Caco-2 (cell line): Measurements from ENCODE around the gene TIRAP. TPM values are rescaled to one million over a fixed set of nuclear protein-coding genes. Genes with fewer than 3 reads are reported as not detected.

Experiments used
- BruUV-seq: library from RNA; stranded (reverse); fragments of 400-500 nt; replicated peaks from 2 replicates; lab custom pipeline; 2021; lab: Mats Ljungman, UMichigan
- CTCF ChIA-PET: fragments of 300-600 bp; sonication (Branson Sonifier 250); formaldehyde crosslinking; loops from one replicate; lab custom pipeline; 2022; ENCODE audit warnings: antibody characterized with exemption; lab: Charles Lee
- POLR2A ChIA-PET: fragments of 300-600 bp; sonication (Branson Sonifier 250); formaldehyde crosslinking; loops from one replicate; lab custom pipeline; 2022; ENCODE audit warnings: antibody characterized with exemption; lab: Charles Lee
- DNase-seq, 2 experiments: peaks; one replicate each; pipeline versions ENCODE4 v3.0.0 to v3.0.0-alpha.2; 2020 to 2022
- H3K27me3 ChIP-seq: replicated peaks from 2 replicates; pipeline ENCODE4 v1.6.0; 2011; ENCODE audit warnings: low read length; ENCODE audit not compliant: control insufficient read depth, insufficient read depth
- H3K36me3 ChIP-seq: 2 replicates; pipeline ENCODE4 v1.5.1; 2011; ENCODE audit warnings: low read length; ENCODE audit not compliant: control insufficient read depth, insufficient read depth
- H3K4me1 ChIP-seq: fragments of 250-450 bp; sonication (Bioruptor Pico); 2 replicates; pipeline ENCODE4 v1.5.1; 2020; ENCODE audit warnings: mild to moderate bottlenecking
- H3K4me3 ChIP-seq: 2 replicates; pipeline ENCODE4 v1.5.1; 2011; ENCODE audit warnings: low read depth, mild to moderate bottlenecking, control low read depth, low read length
- H3K9me3 ChIP-seq: fragments of 250-450 bp; sonication (Bioruptor Pico); 2 replicates; pipeline ENCODE4 v1.5.1; 2020; ENCODE audit warnings: mild to moderate bottlenecking, moderate library complexity
- H3K27ac Mint-ChIP-seq: one replicate; pipeline ENCODE4 v1.8.0; 2022; ENCODE audit warnings: mixed read lengths; ENCODE audit not compliant: unreplicated experiment
- H3K27me3 Mint-ChIP-seq: one replicate; pipeline ENCODE4 v1.8.0; 2022; ENCODE audit warnings: mixed read lengths; ENCODE audit not compliant: insufficient read depth, unreplicated experiment
- H3K36me3 Mint-ChIP-seq: one replicate; pipeline ENCODE4 v1.8.0; 2022; ENCODE audit warnings: mild to moderate bottlenecking, mixed read lengths; ENCODE audit not compliant: insufficient read depth, unreplicated experiment
- H3K4me1 Mint-ChIP-seq: one replicate; pipeline ENCODE4 v1.8.0; 2022; ENCODE audit warnings: low read depth, mixed read lengths; ENCODE audit not compliant: unreplicated experiment
- H3K4me3 Mint-ChIP-seq: one replicate; pipeline ENCODE4 v1.8.0; 2022; ENCODE audit warnings: mild to moderate bottlenecking, moderate library complexity, mixed read lengths; ENCODE audit not compliant: unreplicated experiment
- H3K9me3 Mint-ChIP-seq: one replicate; pipeline ENCODE4 v1.8.0; 2022; ENCODE audit warnings: mixed read lengths; ENCODE audit not compliant: unreplicated experiment
- CTCF ChIP-seq, 2 experiments: fragments of 200-600 bp in 1 of 2; IDR thresholded peaks; 1 replicate in 1 of 2; 2 replicates in 1 of 2; pipeline versions ENCODE4 v1.5.1 to v1.8.0; 2011 to 2022; ENCODE audit warnings: antibody characterized with exemption in 1 of 2, control low read depth in 1 of 2, inconsistent platforms in 1 of 2, low read depth in 1 of 2, low read length in 1 of 2, mild to moderate bottlenecking in 1 of 2, moderate library complexity in 1 of 2; ENCODE audit not compliant: insufficient read depth in 1 of 2, severe bottlenecking in 1 of 2, unreplicated experiment in 1 of 2
- intact Hi-C: fragments of 100-400 bp; cut with micrococcal nuclease; formaldehyde crosslinking; loops from one replicate; pipeline ENCODE4 v1.10.0; 2022; ENCODE audit not compliant: unreplicated experiment
- total RNA-seq: library from RNA; stranded (reverse); gene quantifications from 2 replicates; pipeline ENCODE4 v1.2.3, GENCODE V29; 2022

The TIRAP gene
- total RNA-seq, 1 experiment from 2014 or later, result 25.1 TPM

GRCh38 chr11:126313826-126314225 is 30.9 kb downstream of the TIRAP start:
- no peak for DNase-seq
- no TSS peak for BruUV-seq
- H3K9me3 ChIP-seq, result no peaks in the 10 kb centered on the region
- H3K4me3 ChIP-seq, result no peak overlapping the region
- Mint-ChIP-seq H3K4me3 (no peak overlapping the region), H3K27me3 (no peaks in the 10 kb centered on the region), H3K4me1 (peaks cover 6% of the 10 kb centered on the region), H3K36me3 (peaks cover 11% of the 10 kb centered on the region), H3K9me3 (no peaks in the 10 kb centered on the region), H3K27ac (no peak overlapping the region)
- no peaks in the 10 kb centered on the region for H3K36me3 ChIP-seq
- ChIA-PET CTCF (no interaction called here), POLR2A (no interaction called here)
- no peak for TF ChIP-seq CTCF (IDR thresholded peaks at IDR 0.05; ENCODE audit: insufficient read depth in 1 of 2, low read depth in 1 of 2, low read length in 1 of 2, severe bottlenecking in 1 of 2, unreplicated experiment in 1 of 2)
- H3K4me1 ChIP-seq, result 0 out of 2 replicates have a peak, but pooled peaks cover 6% of the 10 kb centered on the region
- intact Hi-C loops, result loop anchor here (5.0 to 10.0 kb wide), 2 partner anchors 98 to 291 kb away; no protein-coding TSS in a partner anchor
- no peaks in the 10 kb centered on the region for H3K27me3 ChIP-seq

GRCh38 chr11:126317432-126317755 is 34.5 kb downstream of the TIRAP start:
- H3K27me3 Mint-ChIP-seq, result no peaks in the 10 kb centered on the region
- ChIA-PET POLR2A (no interaction called here), CTCF (no interaction called here)
- no peaks in the 10 kb centered on the region for H3K36me3 ChIP-seq
- no peak overlapping the region for H3K4me3 ChIP-seq
- H3K9me3 ChIP-seq, result no peaks in the 10 kb centered on the region
- no peaks in the 10 kb centered on the region for H3K27me3 ChIP-seq
- BruUV-seq, result no TSS peak
- H3K36me3 Mint-ChIP-seq, result peaks cover 11% of the 10 kb centered on the region
- H3K4me3 Mint-ChIP-seq, result no peak overlapping the region
- peaks cover 6% of the 10 kb centered on the region for H3K4me1 Mint-ChIP-seq
- no peak overlapping the region for H3K27ac Mint-ChIP-seq
- no peak for DNase-seq
- H3K4me1 ChIP-seq, result 0 out of 2 replicates have a peak, but pooled peaks cover 6% of the 10 kb centered on the region
- H3K9me3 Mint-ChIP-seq, result no peaks in the 10 kb centered on the region
- intact Hi-C loops, result loop anchor here (10.0 kb wide), 1 partner anchor 287 kb away; no protein-coding TSS in a partner anchor
- no peak for TF ChIP-seq CTCF (IDR thresholded peaks at IDR 0.05; ENCODE audit: insufficient read depth in 1 of 2, low read depth in 1 of 2, low read length in 1 of 2, severe bottlenecking in 1 of 2, unreplicated experiment in 1 of 2)

GRCh38 chr11:126317756-126318573 is 35.1 kb downstream of the TIRAP start:
- POLR2A ChIA-PET, result no interaction called here
- Histone ChIP-seq H3K27me3 (no peaks in the 10 kb centered on the region), H3K4me1 (0 out of 2 replicates have a peak, but pooled peaks cover 6% of the 10 kb centered on the region), H3K36me3 (no peaks in the 10 kb centered on the region), H3K4me3 (no peak overlapping the region), H3K9me3 (no peaks in the 10 kb centered on the region)
- Mint-ChIP-seq H3K36me3 (peaks cover 8% of the 10 kb centered on the region), H3K4me1 (peaks cover 6% of the 10 kb centered on the region), H3K9me3 (no peaks in the 10 kb centered on the region), H3K4me3 (no peak overlapping the region), H3K27ac (no peak overlapping the region), H3K27me3 (no peaks in the 10 kb centered on the region)
- no peak for TF ChIP-seq CTCF (IDR thresholded peaks at IDR 0.05; ENCODE audit: insufficient read depth in 1 of 2, low read depth in 1 of 2, low read length in 1 of 2, severe bottlenecking in 1 of 2, unreplicated experiment in 1 of 2)
- intact Hi-C loops, result loop anchor here (10.0 kb wide), 1 partner anchor 287 kb away; no protein-coding TSS in a partner anchor
- CTCF ChIA-PET, result interaction anchor here (0.7 kb wide), 1 partner anchor 267 kb away, joined by 3 read pairs; no protein-coding TSS in a partner anchor
- DNase-seq, result no peak
- BruUV-seq, result no TSS peak
